NK-92 treated with Interleukin-12 subunit alpha and Interleukin-12 subunit beta, amount 100 ng/mL, for 24 hours (cell line): ENCODE data around the gene PPIF.
"Not testable (repeated sequence)": the region's sequence is repeated elsewhere in the genome, so short reads cannot be mapped to it uniquely, and the experiment has no call there.

Experiments used
- DNase-seq: peaks from one replicate; lab custom pipeline; 2025; lab: John Stamatoyannopoulos, UW

The PPIF gene

GRCh38 chr10:79331709-79332108, 15.6 kb upstream of the PPIF start:
- peak; percentile 18 for DNase-seq

- not testable (repeated sequence) for DNase-seq
Measured at GRCh38 chr10:79332610-79333315, 14.5 kb upstream of the PPIF start.

- DNase-seq, result no peak
Measured at GRCh38 chr10:79333513-79333912, 13.8 kb upstream of the PPIF start.

GRCh38 chr10:79334573-79334972, 12.7 kb upstream of the PPIF start:
- no peak for DNase-seq

- no peak for DNase-seq
Measured at GRCh38 chr10:79335094-79335469, 12.2 kb upstream of the PPIF start.

- DNase-seq, result no peak
Measured at GRCh38 chr10:79335470-79336235, 11.6 kb upstream of the PPIF start.

GRCh38 chr10:79336276-79336675, 11.0 kb upstream of the PPIF start:
- DNase-seq, result no peak

GRCh38 chr10:79336739-79337138, 10.5 kb upstream of the PPIF start:
- no peak for DNase-seq

GRCh38 chr10:79337783-79338469, 9.3 kb upstream of the PPIF start:
- DNase-seq, result not testable (repeated sequence)

GRCh38 chr10:79339266-79339665, 8.0 kb upstream of the PPIF start:
- DNase-seq, result no peak

- no peak for DNase-seq
Measured at GRCh38 chr10:79340646-79341244, 6.5 kb upstream of the PPIF start.

- DNase-seq, result no peak
Measured at GRCh38 chr10:79342295-79342761, 4.9 kb upstream of the PPIF start.

- no peak for DNase-seq
Measured at GRCh38 chr10:79342811-79343561, 4.3 kb upstream of the PPIF start.

- no peak for DNase-seq
Measured at GRCh38 chr10:79344502-79345195, 2.6 kb upstream of the PPIF start.

GRCh38 chr10:79345241-79346011, 1.8 kb upstream of the PPIF start:
- DNase-seq, result no peak

GRCh38 chr10:79346012-79346340, 1.3 kb upstream of the PPIF start:
- no peak for DNase-seq

- peak; percentile 29 for DNase-seq
Measured at GRCh38 chr10:79346388-79347225, 662 bp upstream of the PPIF start.

GRCh38 chr10:79347894-79348639, 798 bp downstream of the PPIF start:
- DNase-seq, result peak; percentile 77

GRCh38 chr10:79348640-79348988, 1.3 kb downstream of the PPIF start:
- DNase-seq, result no peak
